ENCODE measurements around the gene APC. TPM values are rescaled to one million over a fixed set of nuclear protein-coding genes. Genes with fewer than 3 reads are reported as not detected.

Gene APC
- total RNA-seq, 1 experiment from 2014 or later = 24.9 TPM

- peaks cover 32% of the 10 kb centered on the region for H3K36me3 Mint-ChIP-seq (ENCODE audit: insufficient read depth, unreplicated experiment)
- H3K4me1 Mint-ChIP-seq (ENCODE audit: insufficient read depth, unreplicated experiment) = no peaks in the 10 kb centered on the region
- TF ChIP-seq CTCF (IDR thresholded peaks at IDR 0.05; ENCODE audit: unreplicated experiment) = no peak
- ChIA-PET CTCF (no interaction called here), POLR2A (no interaction called here)
- no peak for DNase-seq (ENCODE audit: unreplicated experiment)
- no peak overlapping the region for H3K27ac Mint-ChIP-seq (ENCODE audit: low read depth, unreplicated experiment)
- no TSS peak for BruUV-seq (replicated peaks)
- intact Hi-C loops (cut with micrococcal nuclease) = no loop called here
- H3K9me3 Mint-ChIP-seq (ENCODE audit: unreplicated experiment) = no peaks in the 10 kb centered on the region
- no peak overlapping the region for H3K4me3 Mint-ChIP-seq (ENCODE audit: unreplicated experiment)
- H3K27me3 Mint-ChIP-seq (ENCODE audit: insufficient read depth, unreplicated experiment) = no peaks in the 10 kb centered on the region
Observed at GRCh38 chr5:112822456-112822855, 84.8 kb downstream of the APC start.

DNA sequence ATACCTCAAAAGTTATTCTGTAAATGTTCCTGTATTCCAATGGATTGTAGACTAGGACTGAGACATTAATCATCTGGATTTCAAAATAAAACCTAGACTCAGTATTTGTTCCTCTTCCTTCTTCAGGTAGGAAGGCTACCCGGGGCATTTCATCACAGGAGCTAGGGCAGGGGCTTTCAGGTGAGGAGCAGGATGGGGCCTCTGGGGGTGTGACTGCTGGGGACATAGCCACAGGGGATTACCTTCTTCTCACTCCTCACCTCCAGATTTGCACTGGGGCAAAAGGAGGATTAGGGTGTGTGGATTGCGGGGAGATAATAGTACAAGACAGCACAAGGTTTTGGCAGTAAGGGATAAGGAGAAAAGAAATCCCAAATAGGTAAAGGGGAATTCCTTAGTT, 85.5 kb downstream of the APC start:
- H3K4me1 Mint-ChIP-seq (ENCODE audit: insufficient read depth, unreplicated experiment) = no peaks in the 10 kb centered on the region
- no peaks in the 10 kb centered on the region for H3K9me3 Mint-ChIP-seq (ENCODE audit: unreplicated experiment)
- CTCF ChIA-PET = no interaction called here
- H3K27ac Mint-ChIP-seq (ENCODE audit: low read depth, unreplicated experiment) = no peak overlapping the region
- no peaks in the 10 kb centered on the region for H3K27me3 Mint-ChIP-seq (ENCODE audit: insufficient read depth, unreplicated experiment)
- intact Hi-C loops (cut with micrococcal nuclease) = no loop called here
- TF ChIP-seq CTCF (IDR thresholded peaks at IDR 0.05; ENCODE audit: unreplicated experiment) = no peak
- H3K4me3 Mint-ChIP-seq (ENCODE audit: unreplicated experiment) = no peak overlapping the region
- BruUV-seq (replicated peaks) = no TSS peak
- POLR2A ChIA-PET = no interaction called here
- DNase-seq (ENCODE audit: unreplicated experiment) = no peak
- peaks cover 37% of the 10 kb centered on the region for H3K36me3 Mint-ChIP-seq (ENCODE audit: insufficient read depth, unreplicated experiment)

DNA sequence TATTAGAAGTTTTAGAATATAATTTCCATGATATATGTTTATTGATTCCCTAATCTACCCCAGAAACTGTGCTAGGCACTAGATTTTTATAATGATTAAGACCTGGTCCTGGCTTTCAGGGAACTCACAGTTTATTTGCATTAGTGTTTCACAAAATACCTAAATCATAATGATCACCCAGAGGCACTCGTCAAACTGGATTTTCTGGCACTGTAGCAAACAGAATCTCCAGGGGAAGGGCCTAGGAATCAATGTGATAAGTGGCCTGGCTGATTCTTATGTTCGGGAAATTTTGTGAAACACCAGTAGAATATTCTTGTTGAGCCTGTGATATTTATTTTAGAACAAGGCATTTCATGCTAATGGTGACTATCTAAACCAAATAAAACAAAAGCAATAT, 86.0 kb downstream of the APC start:
- CTCF ChIA-PET = no interaction called here
- intact Hi-C loops (cut with micrococcal nuclease) = no loop called here
- POLR2A ChIA-PET = no interaction called here
- Mint-ChIP-seq H3K27ac (ENCODE audit: low read depth, unreplicated experiment) (no peak overlapping the region), H3K4me1 (ENCODE audit: insufficient read depth, unreplicated experiment) (no peaks in the 10 kb centered on the region), H3K9me3 (ENCODE audit: unreplicated experiment) (no peaks in the 10 kb centered on the region), H3K27me3 (ENCODE audit: insufficient read depth, unreplicated experiment) (no peaks in the 10 kb centered on the region), H3K4me3 (ENCODE audit: unreplicated experiment) (no peak overlapping the region), H3K36me3 (ENCODE audit: insufficient read depth, unreplicated experiment) (peaks cover 38% of the 10 kb centered on the region)
- DNase-seq (ENCODE audit: unreplicated experiment) = no peak
- BruUV-seq (replicated peaks) = no TSS peak
- TF ChIP-seq CTCF (IDR thresholded peaks at IDR 0.05; ENCODE audit: unreplicated experiment) = no peak

- DNase-seq (ENCODE audit: unreplicated experiment) = no peak
- POLR2A ChIA-PET = no interaction called here
- no TSS peak for BruUV-seq (replicated peaks)
- Mint-ChIP-seq H3K4me1 (ENCODE audit: insufficient read depth, unreplicated experiment) (no peaks in the 10 kb centered on the region), H3K36me3 (ENCODE audit: insufficient read depth, unreplicated experiment) (peaks cover 42% of the 10 kb centered on the region), H3K9me3 (ENCODE audit: unreplicated experiment) (no peaks in the 10 kb centered on the region), H3K27ac (ENCODE audit: low read depth, unreplicated experiment) (no peak overlapping the region), H3K27me3 (ENCODE audit: insufficient read depth, unreplicated experiment) (no peaks in the 10 kb centered on the region), H3K4me3 (ENCODE audit: unreplicated experiment) (no peak overlapping the region)
- TF ChIP-seq CTCF (IDR thresholded peaks at IDR 0.05; ENCODE audit: unreplicated experiment) = no peak
- intact Hi-C loops (cut with micrococcal nuclease) = no loop called here
- CTCF ChIA-PET = no interaction called here
Observed at GRCh38 chr5:112824197-112824596, 86.5 kb downstream of the APC start.
